Activated CD8-positive, alpha-beta memory T cell treated with anti-CD3 and anti-CD28 coated beads for 48 hours (primary cell): ENCODE data around the gene UNCX.

Experiments
- DNase-seq, 3 experiments: peaks; one replicate each; pipeline ENCODE4 v3.0.0-alpha.2; 2020; ENCODE audit warnings: low read depth in 2 of 3, low spot score in 2 of 3

The UNCX gene

GRCh38 chr7:1231214-1232102 is 1.2 kb upstream of the UNCX start:
- no peak for DNase-seq

DNA sequence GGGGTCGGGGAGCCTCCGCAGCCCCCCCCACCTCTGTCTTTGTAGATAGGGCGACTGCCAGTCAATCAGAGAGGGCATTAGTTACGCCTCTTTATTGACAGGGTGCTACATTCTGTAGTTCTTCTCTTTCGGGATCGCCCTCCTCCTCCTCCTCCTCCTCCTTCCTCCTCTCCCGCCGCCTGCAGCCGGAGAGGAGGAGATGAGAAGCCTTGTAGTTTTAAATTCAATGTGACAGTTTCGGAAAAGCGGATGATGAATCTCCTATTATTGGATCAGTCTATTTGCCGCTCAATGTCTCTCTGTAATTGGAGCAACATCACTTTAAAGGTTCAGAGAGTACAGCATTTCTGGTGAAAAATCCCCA is 587 bp upstream of the UNCX start:
- no peak for DNase-seq

DNA sequence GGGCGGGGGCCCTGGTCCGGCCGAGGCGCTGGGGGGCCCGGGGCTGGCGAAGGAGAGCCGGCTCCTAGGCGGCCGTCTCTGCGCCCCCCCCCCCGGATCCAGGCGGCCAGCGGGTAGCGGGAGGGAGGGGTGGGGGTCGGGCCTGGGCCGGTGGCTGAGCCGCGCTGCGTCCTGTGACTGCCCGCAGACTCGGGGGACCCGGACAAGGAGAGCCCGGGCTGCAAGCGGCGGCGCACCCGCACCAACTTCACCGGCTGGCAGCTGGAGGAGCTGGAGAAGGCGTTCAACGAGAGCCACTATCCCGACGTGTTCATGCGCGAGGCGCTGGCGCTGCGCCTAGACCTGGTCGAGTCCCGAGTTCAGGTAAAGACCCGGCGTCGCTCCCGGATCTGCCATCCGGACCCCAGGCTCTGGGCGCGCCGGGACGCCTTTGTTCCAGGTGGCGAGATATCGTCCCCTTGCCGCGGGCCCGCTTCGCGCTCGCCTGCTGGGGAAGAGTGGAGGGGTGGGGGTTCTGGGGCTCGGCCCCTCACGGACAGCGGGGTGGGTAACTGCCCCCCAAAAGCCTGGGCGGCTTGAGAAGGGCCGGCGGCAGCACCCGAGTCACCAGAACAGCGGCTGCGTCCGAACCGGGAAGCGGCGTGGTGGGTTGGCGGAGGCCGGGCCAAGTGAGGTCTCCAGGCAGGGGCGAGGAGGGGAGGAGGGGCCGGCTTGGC is 819 bp downstream of the UNCX start:
- no peak for DNase-seq

GRCh38 chr7:1234049-1234880 is 1.6 kb downstream of the UNCX start:
- no peak for DNase-seq

DNA sequence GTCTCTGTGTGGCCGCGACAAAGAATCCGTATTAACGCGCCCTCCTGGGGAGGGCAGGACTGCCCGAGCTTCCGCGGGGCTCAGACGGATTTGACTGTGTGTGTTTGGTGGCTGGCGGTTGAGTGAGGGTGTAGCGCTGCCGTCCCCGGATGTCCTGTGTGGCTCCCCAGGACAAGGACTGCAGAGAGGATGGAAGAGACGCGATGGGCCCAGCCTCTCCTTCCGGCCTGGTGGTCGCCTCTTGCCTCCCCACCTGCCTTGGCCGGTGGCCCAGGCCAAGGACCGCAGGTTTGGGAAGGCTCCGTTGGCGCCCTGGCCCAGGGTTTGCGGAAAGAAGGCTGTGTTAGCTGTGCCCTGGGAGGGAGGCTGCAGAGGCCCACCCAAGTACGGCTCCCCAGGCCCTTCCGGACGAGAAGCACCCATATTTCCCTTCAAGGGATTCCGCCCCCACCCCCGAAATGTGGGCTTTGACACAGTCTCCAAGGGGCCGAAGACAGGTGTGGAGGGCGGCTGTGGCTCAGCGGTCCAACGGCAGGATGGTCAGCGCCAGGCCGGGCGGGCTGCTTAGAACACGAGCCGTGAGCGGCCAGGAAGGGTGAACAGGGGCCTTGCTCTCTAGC is 2.3 kb downstream of the UNCX start:
- no peak for DNase-seq

DNA sequence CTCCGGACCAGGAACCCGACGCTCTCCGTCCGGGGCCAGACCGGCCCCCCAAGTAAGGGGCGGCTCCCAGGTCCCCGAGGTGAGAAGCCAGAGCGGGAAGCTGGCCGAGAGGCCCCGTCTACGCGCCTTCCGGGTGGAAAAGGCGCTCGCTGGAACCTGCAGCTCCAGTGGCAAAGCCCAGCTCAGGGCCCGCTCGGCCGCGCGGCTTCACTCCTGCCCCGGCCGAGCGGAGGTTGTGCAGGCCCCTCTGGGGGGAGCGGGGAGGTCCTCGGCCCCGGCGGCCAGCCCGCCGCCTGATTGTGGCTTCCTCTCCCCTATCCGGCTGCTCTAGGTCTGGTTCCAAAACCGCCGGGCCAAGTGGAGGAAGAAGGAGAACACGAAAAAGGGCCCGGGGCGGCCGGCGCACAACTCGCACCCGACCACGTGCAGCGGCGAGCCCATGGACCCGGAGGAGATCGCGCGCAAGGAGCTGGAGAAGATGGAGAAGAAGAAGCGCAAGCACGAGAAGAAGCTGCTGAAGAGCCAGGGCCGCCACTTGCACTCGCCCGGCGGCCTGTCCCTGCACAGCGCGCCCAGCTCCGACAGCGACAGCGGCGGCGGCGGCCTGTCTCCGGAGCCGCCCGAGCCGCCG is 2.9 kb downstream of the UNCX start:
- DNase-seq, result no peak

GRCh38 chr7:1236132-1236661 is 3.5 kb downstream of the UNCX start:
- DNase-seq, result no peak

DNA sequence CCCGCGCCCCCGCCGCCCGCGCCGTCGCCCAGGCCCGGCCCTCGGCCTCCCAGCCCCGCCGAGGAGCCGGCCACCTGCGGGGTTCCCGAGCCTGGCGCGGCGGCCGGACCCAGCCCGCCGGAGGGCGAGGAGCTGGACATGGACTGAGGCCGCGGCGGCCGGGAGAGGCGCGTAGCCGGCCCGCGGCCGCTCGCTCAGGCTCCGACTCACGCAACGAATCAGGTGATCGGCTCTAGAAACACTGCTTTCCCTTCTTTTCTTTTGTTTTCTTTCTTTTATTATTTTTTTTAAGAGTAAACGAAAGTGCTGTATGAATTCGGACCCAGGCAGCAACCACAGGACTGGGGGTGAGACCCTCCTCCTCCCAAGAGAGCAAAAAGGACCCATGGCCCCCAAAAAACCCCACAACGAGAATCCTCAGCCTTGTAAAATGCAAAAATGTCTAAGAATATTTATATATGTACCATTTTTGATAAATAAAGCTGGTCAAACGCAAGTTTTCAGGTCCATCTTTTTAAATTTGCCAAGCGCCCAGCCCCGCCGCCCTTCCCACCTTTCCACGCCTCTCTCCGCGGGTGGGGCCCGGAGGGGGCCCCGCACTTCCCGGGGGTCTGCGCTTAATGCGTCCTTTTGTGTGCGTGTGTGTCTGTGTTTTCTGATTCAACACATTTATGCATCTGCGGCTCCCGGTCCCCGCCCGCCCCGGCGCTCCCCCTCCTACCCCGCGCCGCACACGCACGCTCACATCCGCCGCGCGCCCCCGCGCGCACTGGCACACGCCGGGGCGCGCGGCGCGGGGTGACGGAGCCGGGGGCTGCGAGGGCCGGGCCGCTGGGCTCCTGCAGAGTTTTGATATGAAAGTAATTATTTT is 4.4 kb downstream of the UNCX start:
- DNase-seq, result no peak

- DNase-seq, result no peak
These were observed 5.1 kb downstream of the UNCX start for GRCh38 chr7:1237704-1238255.

- no peak for DNase-seq
These were observed 5.8 kb downstream of the UNCX start for GRCh38 chr7:1238450-1238882.

GRCh38 chr7:1238931-1239802 is 6.5 kb downstream of the UNCX start:
- no peak for DNase-seq

- DNase-seq, result no peak
These were observed 7.3 kb downstream of the UNCX start for GRCh38 chr7:1239803-1240516.

DNA sequence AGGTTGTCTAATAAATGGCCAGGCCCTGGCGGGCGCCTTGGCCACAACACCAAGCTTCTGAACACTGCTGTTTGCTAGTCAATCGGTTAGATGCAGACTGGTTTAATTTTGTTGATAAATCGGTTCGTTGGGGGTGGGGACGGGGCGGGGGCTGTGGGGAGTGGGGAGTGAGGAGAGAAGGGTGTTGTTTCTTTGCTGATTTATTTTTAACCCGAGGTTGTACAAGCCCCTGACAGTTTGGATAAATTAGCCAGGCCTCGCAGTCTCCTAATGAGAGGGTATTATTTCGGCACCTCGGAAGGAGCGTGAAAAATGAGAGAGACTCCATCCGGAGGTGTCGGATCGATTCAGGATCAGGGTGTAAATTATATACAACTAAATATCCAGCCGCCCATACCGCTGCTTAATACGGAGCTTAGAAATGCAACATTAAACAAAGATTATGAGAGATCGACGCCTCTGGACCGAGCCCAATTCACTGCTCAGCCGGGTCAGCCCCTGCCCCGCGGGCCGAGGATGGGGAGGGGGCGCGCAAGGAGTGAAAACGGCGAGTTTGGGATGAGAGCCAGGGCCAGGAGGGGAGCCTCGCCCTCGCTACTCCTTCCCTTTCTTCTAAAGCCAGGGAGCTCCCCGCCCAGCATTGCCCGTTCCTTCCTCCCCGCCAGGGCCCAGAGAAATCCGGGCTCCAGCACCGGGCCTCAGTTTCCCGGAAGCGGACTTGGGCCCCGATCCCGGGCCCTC is 8.0 kb downstream of the UNCX start:
- no peak for DNase-seq

GRCh38 chr7:1241258-1241602 is 8.6 kb downstream of the UNCX start:
- no peak for DNase-seq

- no peak for DNase-seq
These were observed 9.1 kb downstream of the UNCX start for GRCh38 chr7:1241603-1242255.

- DNase-seq, result no peak
These were observed 9.6 kb downstream of the UNCX start for GRCh38 chr7:1242256-1242605.
